VCaP (cell line): ENCODE measurements around the gene PHACTR3.

Experiments
- H3K27ac ChIP-seq: fragments of 450-650 bp; 2 replicates; pipeline ENCODE4 v1.5.1; 2017
- TF ChIP-seq, protein P1 (sequence below): fragments of 450-650 bp; conservative IDR thresholded peaks from 2 replicates; pipeline ENCODE4 v1.5.1; 2017; ENCODE audit warnings: mild to moderate bottlenecking, moderate library complexity

The PHACTR3 gene

DNA sequence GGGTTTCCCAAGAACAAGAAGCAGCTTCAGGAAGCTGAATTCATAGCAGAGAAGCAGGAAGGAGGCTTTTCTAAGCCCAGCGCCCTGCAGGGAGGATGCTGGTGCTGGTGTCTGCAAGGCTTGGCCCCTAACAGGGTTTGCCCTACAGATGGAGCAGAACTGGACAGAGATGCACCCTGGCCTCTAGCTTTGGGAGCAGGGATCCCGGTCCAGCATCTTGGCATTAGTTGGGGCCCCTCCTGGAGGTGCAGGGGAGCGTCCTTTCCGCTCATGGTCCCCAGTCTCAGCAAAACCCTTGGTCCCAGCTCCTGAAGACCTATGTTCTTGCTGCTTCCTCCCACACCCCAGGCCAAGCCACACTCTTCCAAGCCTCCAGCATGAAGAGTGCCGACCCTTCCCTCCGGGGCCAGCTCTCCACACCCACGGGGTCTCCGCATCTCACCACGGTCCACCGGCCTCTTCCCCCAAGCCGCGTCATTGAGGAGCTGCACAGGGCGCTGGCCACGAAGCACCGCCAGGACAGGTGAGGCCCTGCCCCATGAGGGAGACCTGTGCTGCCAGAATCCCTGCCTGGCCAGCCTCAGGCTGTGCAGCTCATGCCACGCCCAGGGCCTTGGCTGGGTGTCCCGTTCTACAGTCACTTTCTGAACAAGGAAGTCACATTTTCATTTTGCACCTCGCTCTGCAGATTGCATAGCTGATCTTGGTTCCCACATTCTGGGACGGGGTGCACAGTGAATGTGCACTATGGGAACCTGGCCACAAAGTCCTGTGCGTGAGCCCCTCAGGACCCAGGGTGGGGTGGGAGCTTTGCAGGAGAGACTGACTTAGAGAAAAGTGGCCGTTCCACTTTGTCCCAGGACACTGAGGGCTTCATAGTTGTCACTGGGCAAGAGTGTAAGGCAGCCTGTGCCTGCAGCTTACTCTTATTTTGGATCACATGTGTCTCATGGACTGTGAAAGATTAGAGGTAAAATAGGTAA, 168.9 kb downstream of the PHACTR3 start:
- H3K27ac ChIP-seq, result no peak overlapping the region
- TF ChIP-seq, protein P1, sequence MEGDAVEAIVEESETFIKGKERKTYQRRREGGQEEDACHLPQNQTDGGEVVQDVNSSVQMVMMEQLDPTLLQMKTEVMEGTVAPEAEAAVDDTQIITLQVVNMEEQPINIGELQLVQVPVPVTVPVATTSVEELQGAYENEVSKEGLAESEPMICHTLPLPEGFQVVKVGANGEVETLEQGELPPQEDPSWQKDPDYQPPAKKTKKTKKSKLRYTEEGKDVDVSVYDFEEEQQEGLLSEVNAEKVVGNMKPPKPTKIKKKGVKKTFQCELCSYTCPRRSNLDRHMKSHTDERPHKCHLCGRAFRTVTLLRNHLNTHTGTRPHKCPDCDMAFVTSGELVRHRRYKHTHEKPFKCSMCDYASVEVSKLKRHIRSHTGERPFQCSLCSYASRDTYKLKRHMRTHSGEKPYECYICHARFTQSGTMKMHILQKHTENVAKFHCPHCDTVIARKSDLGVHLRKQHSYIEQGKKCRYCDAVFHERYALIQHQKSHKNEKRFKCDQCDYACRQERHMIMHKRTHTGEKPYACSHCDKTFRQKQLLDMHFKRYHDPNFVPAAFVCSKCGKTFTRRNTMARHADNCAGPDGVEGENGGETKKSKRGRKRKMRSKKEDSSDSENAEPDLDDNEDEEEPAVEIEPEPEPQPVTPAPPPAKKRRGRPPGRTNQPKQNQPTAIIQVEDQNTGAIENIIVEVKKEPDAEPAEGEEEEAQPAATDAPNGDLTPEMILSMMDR, result no peak

DNA sequence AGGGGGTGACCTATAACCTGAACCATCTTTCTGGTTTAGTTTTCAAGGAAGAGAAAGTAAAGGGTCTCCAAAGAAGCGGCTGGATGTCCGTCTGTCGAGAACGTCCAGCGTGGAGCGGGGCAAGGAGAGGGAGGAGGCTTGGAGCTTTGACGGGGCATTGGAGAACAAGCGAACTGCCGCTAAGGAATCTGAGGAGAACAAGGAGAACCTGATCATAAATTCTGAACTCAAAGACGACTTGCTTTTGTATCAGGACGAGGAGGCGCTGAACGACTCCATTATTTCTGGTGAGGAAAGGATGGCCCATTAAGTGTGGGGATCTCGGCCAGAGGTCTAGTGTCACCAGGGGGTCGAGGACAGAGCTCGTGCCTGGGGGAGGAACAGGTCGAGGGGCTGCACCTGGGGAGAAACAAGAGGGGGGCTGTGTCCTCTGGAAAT, 169.9 kb downstream of the PHACTR3 start:
- no peak overlapping the region for H3K27ac ChIP-seq
- TF ChIP-seq, protein P1, result no peak

- no peak overlapping the region for H3K27ac ChIP-seq
- TF ChIP-seq, protein P1, result no peak
These were observed 170.8 kb downstream of the PHACTR3 start for GRCh38 chr20:59774921-59775686.

GRCh38 chr20:59775687-59776055, 171.3 kb downstream of the PHACTR3 start:
- H3K27ac ChIP-seq, result no peak overlapping the region
- TF ChIP-seq, protein P1, result no peak

GRCh38 chr20:59776059-59776603, 171.8 kb downstream of the PHACTR3 start:
- TF ChIP-seq, protein P1, result no peak
- no peak overlapping the region for H3K27ac ChIP-seq

DNA sequence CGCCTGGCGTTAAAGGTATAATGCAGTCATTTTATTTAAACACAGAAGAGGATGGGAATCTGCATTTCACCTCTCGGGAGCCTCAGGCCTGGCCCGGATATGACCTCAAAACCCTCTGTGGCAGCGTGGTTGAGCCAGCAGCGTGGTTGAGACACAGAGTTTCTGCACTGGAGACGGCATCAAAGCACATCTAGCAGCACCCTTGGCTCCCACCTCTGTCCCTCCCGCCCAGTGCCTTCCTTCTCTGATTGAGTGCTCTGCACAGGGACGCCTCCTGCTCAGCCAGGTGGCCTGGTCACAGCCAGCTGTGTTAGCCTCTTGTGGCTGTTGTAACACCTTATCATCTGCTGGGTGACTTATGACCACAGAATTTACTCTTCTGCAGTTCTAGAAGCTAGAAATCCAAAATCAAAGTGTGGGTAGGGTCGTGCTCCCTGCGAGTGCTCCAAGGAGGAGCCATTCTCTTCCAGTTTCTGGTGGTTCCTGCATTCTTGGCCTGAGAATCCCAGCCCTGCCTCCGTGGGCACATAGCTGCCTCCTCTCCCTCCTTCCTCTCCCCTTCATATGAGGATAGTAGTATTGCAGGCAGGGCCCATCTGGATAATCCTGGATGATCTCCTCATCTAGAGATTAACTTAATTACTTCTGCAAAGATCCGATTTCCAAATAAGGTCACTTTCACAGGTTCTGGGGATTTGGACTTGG, 172.4 kb downstream of the PHACTR3 start:
- H3K27ac ChIP-seq, result no peak overlapping the region
- TF ChIP-seq, protein P1, result no peak
